ENCODE data around the gene MAGEF1. TPM values are rescaled to one million over a fixed set of nuclear protein-coding genes. Genes with fewer than 3 reads are reported as not detected.

The MAGEF1 gene
- total and polyA plus RNA-seq, 10 of the 15 experiments (the other 5 are each of a cell fraction or from before 2014, with no cell fraction given): 2.3 to 62.2 (median 27.1) TPM

DNA sequence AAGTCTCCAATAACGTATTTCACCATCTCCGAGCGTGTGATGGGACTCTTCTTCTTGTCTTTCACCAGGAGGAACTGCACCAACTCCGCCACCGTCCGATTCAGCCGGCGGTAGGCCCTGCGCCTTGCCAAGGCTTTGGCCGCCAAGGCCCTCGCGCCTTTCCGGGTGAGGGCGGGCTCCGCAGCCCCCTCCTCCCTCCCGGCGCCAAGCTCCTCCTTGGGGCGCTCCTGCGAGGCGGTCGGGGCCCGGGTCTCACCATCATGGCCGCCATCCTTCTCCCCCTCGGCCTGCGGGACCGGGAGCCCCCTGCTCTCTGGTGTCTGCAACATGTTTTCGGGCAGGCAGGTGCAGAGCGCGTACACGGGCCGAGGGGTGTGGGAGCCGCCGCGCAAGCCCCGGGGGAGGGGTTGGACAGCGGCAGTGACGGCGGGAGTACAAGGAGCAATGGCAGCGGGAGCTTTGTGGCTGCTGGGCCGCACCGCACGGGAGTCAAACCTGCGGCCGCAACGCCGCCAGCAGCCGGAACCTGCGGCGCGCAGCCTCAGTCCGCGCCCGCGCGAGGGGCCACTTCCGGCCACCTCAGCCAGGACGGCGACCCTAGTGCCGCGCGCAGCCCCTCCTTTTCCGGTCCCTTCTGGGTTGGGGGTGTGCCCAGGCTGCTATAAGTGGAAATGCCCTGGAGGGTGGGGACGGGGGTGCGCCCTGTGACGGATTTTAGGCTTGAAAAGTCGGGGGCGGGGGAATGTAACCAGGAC is at the start of gene MAGEF1 (continued):
- TF ChIP-seq SMAD5 (IDR thresholded peaks at IDR 0.05; ENCODE audit: low read depth) (peak; percentile 53; the same call in 1 of the 2 replicates), CBX3 (IDR thresholded peaks at IDR 0.05; ENCODE audit: borderline replicate concordance, low read depth) (no peak), JUNB (IDR thresholded peaks at IDR 0.05) (no peak), YY1 (IDR thresholded peaks at IDR 0.05; ENCODE audit: low read depth, low read length) (0 out of 2 replicates have a peak, but pooled peaks have one; percentile 76), TCF7 (IDR thresholded peaks at IDR 0.05; ENCODE audit: borderline replicate concordance) (no peak), SREBF2 (IDR thresholded peaks at IDR 0.05; ENCODE audit: low read length) (no peak), YBX1 (IDR thresholded peaks at IDR 0.05) (no peak), STAT1 (conservative IDR thresholded peaks at IDR 0.05) (no peak), MXI1 (IDR thresholded peaks at IDR 0.05; ENCODE audit: low read depth, low read length) (no peak), CREM (IDR thresholded peaks at IDR 0.05; ENCODE audit: low read depth) (no peak), TBL1XR1 (IDR thresholded peaks at IDR 0.05; ENCODE audit: low read depth, low read length) (no peak), SPI1 (IDR thresholded peaks at IDR 0.05; ENCODE audit: borderline replicate concordance, insufficient read depth, low read depth, low read length) (no peak), MEF2B (IDR thresholded peaks at IDR 0.05; ENCODE audit: partially characterized antibody, poor library complexity, severe bottlenecking) (peak; percentile 15), CBFB (IDR thresholded peaks at IDR 0.05; ENCODE audit: low read depth) (peak; percentile 9), BACH1 (IDR thresholded peaks at IDR 0.05; ENCODE audit: borderline replicate concordance) (peak; percentile 32; the same call in 1 of the 2 replicates)
- TF ChIP-seq, protein P1, sequence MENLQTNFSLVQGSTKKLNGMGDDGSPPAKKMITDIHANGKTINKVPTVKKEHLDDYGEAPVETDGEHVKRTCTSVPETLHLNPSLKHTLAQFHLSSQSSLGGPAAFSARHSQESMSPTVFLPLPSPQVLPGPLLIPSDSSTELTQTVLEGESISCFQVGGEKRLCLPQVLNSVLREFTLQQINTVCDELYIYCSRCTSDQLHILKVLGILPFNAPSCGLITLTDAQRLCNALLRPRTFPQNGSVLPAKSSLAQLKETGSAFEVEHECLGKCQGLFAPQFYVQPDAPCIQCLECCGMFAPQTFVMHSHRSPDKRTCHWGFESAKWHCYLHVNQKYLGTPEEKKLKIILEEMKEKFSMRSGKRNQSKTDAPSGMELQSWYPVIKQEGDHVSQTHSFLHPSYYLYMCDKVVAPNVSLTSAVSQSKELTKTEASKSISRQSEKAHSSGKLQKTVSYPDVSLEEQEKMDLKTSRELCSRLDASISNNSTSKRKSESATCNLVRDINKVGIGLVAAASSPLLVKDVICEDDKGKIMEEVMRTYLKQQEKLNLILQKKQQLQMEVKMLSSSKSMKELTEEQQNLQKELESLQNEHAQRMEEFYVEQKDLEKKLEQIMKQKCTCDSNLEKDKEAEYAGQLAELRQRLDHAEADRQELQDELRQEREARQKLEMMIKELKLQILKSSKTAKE (IDR thresholded peaks at IDR 0.05; ENCODE audit: low read depth, poor library complexity, severe bottlenecking): no peak
- TF ChIP-seq, protein P2, sequence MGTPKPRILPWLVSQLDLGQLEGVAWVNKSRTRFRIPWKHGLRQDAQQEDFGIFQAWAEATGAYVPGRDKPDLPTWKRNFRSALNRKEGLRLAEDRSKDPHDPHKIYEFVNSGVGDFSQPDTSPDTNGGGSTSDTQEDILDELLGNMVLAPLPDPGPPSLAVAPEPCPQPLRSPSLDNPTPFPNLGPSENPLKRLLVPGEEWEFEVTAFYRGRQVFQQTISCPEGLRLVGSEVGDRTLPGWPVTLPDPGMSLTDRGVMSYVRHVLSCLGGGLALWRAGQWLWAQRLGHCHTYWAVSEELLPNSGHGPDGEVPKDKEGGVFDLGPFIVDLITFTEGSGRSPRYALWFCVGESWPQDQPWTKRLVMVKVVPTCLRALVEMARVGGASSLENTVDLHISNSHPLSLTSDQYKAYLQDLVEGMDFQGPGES (IDR thresholded peaks at IDR 0.05): no peak
- TF ChIP-seq, protein P3, sequence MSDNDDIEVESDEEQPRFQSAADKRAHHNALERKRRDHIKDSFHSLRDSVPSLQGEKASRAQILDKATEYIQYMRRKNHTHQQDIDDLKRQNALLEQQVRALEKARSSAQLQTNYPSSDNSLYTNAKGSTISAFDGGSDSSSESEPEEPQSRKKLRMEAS (IDR thresholded peaks at IDR 0.05; ENCODE audit: low read depth, low read length): no peak
- TF ChIP-seq, protein P4, sequence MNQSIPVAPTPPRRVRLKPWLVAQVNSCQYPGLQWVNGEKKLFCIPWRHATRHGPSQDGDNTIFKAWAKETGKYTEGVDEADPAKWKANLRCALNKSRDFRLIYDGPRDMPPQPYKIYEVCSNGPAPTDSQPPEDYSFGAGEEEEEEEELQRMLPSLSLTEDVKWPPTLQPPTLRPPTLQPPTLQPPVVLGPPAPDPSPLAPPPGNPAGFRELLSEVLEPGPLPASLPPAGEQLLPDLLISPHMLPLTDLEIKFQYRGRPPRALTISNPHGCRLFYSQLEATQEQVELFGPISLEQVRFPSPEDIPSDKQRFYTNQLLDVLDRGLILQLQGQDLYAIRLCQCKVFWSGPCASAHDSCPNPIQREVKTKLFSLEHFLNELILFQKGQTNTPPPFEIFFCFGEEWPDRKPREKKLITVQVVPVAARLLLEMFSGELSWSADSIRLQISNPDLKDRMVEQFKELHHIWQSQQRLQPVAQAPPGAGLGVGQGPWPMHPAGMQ (IDR thresholded peaks at IDR 0.05; ENCODE audit: borderline replicate concordance): no peak
- TF ChIP-seq, protein P5, sequence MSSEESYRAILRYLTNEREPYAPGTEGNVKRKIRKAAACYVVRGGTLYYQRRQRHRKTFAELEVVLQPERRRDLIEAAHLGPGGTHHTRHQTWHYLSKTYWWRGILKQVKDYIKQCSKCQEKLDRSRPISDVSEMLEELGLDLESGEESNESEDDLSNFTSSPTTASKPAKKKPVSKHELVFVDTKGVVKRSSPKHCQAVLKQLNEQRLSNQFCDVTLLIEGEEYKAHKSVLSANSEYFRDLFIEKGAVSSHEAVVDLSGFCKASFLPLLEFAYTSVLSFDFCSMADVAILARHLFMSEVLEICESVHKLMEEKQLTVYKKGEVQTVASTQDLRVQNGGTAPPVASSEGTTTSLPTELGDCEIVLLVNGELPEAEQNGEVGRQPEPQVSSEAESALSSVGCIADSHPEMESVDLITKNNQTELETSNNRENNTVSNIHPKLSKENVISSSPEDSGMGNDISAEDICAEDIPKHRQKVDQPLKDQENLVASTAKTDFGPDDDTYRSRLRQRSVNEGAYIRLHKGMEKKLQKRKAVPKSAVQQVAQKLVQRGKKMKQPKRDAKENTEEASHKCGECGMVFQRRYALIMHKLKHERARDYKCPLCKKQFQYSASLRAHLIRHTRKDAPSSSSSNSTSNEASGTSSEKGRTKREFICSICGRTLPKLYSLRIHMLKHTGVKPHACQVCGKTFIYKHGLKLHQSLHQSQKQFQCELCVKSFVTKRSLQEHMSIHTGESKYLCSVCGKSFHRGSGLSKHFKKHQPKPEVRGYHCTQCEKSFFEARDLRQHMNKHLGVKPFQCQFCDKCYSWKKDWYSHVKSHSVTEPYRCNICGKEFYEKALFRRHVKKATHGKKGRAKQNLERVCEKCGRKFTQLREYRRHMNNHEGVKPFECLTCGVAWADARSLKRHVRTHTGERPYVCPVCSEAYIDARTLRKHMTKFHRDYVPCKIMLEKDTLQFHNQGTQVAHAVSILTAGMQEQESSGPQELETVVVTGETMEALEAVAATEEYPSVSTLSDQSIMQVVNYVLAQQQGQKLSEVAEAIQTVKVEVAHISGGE (CRISPR knock-in tag; IDR thresholded peaks at IDR 0.05): peak; percentile 80

Data from GM12878 (cell line).